Liver (tissue), 3 donors: ENCODE results near the gene RAB6D.
"Not testable (repeated sequence)": the region's sequence is repeated elsewhere in the genome, so short reads cannot be mapped to it uniquely, and the experiment has no call there.

Source experiments
- GABPA ChIP-seq, 2 donors: IDR thresholded peaks in 1 of 2; conservative IDR thresholded peaks in 1 of 2; 2 replicates each; pipeline ENCODE4 v1.6.1; 2016; ENCODE audit warnings: antibody characterized with exemption in 2 of 2, mild to moderate bottlenecking in 1 of 2, moderate library complexity in 1 of 2
- HNF4A ChIP-seq, 2 donors: conservative IDR thresholded peaks; 2 replicates each; pipeline ENCODE4 v1.6.1; 2016; ENCODE audit warnings: antibody characterized with exemption in 2 of 2, mild to moderate bottlenecking in 2 of 2
- JUND ChIP-seq, 2 donors: IDR thresholded peaks; 2 replicates each; pipeline ENCODE4 v1.6.1; 2016; ENCODE audit warnings: antibody characterized with exemption in 2 of 2
- NR2F2 ChIP-seq: IDR thresholded peaks from 2 replicates; pipeline ENCODE4 v1.6.1; 2016; ENCODE audit warnings: antibody characterized with exemption
- RAD21 ChIP-seq, 2 donors: IDR thresholded peaks; 2 replicates each; pipeline ENCODE4 v1.6.1; 2016; ENCODE audit warnings: antibody characterized with exemption in 2 of 2, mild to moderate bottlenecking in 2 of 2
- RXRA ChIP-seq, 2 donors: IDR thresholded peaks; 2 replicates each; pipeline ENCODE4 v1.6.1; 2017 to 2018; ENCODE audit warnings: antibody characterized with exemption in 2 of 2, mild to moderate bottlenecking in 1 of 2
- SP1 ChIP-seq: IDR thresholded peaks from 2 replicates; pipeline ENCODE4 v1.6.1; 2018; ENCODE audit warnings: antibody characterized with exemption, mild to moderate bottlenecking
- TAF1 ChIP-seq: conservative IDR thresholded peaks from 2 replicates; pipeline ENCODE4 v1.6.1; 2016; ENCODE audit warnings: antibody characterized with exemption, mild to moderate bottlenecking
- YY1 ChIP-seq: IDR thresholded peaks from 2 replicates; pipeline ENCODE4 v1.6.1; 2016; ENCODE audit warnings: antibody characterized with exemption, mild to moderate bottlenecking
- TF ChIP-seq, protein P1 (sequence below): fragments of 150-350 bp; IDR thresholded peaks from 2 replicates; pipeline ENCODE4 v1.5.1; 2017; ENCODE audit warnings: improper control_type of control experiment, low read depth, low read length; ENCODE audit not compliant: missing input control
- TF ChIP-seq, protein P2 (sequence below): IDR thresholded peaks from 2 replicates; pipeline ENCODE4 v1.6.1; 2016; ENCODE audit warnings: antibody characterized with exemption
- TF ChIP-seq, protein P3 (sequence below): IDR thresholded peaks from 2 replicates; pipeline ENCODE4 v1.6.1; 2016; ENCODE audit warnings: antibody characterized with exemption, mild to moderate bottlenecking
- TF ChIP-seq, protein P4 (sequence below): IDR thresholded peaks from 2 replicates; pipeline ENCODE4 v1.6.1; 2016; ENCODE audit warnings: antibody characterized with exemption
- TF ChIP-seq, protein P5 (sequence below): IDR thresholded peaks from 2 replicates; pipeline ENCODE4 v1.6.1; 2016; ENCODE audit warnings: antibody characterized with exemption
- donor health status: healthy.
- donor health status: healthy.

DNA sequence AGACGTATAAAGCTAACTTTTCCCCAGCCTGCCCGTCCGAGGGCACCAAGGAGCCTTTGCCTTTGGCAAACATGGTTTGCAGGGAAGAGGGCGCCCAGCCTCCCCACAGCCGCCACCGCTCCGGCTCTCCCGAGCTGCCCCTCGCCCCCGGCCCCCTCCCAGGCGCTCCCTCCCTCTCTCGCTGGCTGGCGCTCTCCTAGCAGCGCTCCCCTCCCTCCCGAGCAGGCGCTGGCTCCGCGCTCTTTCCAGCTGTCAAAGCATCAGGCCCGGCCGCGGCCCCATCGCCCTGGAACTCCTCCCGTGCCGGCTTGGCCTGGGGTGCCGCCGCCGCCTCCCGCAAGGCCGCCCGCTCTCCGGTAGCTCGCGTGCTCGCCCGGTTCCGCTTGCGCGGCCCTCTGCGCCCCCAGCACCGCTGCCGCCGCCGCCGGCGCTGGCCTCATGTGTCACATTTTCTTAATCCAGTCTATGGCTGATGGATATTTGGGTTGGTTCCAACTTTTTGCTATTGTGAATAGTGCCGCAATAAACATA, 10.7 kb downstream of the RAB6D start:
- TF ChIP-seq, protein P1, sequence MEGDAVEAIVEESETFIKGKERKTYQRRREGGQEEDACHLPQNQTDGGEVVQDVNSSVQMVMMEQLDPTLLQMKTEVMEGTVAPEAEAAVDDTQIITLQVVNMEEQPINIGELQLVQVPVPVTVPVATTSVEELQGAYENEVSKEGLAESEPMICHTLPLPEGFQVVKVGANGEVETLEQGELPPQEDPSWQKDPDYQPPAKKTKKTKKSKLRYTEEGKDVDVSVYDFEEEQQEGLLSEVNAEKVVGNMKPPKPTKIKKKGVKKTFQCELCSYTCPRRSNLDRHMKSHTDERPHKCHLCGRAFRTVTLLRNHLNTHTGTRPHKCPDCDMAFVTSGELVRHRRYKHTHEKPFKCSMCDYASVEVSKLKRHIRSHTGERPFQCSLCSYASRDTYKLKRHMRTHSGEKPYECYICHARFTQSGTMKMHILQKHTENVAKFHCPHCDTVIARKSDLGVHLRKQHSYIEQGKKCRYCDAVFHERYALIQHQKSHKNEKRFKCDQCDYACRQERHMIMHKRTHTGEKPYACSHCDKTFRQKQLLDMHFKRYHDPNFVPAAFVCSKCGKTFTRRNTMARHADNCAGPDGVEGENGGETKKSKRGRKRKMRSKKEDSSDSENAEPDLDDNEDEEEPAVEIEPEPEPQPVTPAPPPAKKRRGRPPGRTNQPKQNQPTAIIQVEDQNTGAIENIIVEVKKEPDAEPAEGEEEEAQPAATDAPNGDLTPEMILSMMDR: not testable (repeated sequence)
- TF ChIP-seq JUND (IDR thresholded peaks at IDR 0.05); TAF1; RXRA (IDR thresholded peaks at IDR 0.05); SP1; HNF4A (conservative IDR thresholded peaks at IDR 0.05); RAD21 (IDR thresholded peaks at IDR 0.05); GABPA (IDR thresholded peaks at IDR 0.05 in 1 of 2, conservative IDR thresholded peaks at IDR 0.05 in 1 of 2); NR2F2; YY1: not testable (repeated sequence)
- TF ChIP-seq, protein P2, sequence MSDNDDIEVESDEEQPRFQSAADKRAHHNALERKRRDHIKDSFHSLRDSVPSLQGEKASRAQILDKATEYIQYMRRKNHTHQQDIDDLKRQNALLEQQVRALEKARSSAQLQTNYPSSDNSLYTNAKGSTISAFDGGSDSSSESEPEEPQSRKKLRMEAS: not testable (repeated sequence)
- TF ChIP-seq, protein P3, sequence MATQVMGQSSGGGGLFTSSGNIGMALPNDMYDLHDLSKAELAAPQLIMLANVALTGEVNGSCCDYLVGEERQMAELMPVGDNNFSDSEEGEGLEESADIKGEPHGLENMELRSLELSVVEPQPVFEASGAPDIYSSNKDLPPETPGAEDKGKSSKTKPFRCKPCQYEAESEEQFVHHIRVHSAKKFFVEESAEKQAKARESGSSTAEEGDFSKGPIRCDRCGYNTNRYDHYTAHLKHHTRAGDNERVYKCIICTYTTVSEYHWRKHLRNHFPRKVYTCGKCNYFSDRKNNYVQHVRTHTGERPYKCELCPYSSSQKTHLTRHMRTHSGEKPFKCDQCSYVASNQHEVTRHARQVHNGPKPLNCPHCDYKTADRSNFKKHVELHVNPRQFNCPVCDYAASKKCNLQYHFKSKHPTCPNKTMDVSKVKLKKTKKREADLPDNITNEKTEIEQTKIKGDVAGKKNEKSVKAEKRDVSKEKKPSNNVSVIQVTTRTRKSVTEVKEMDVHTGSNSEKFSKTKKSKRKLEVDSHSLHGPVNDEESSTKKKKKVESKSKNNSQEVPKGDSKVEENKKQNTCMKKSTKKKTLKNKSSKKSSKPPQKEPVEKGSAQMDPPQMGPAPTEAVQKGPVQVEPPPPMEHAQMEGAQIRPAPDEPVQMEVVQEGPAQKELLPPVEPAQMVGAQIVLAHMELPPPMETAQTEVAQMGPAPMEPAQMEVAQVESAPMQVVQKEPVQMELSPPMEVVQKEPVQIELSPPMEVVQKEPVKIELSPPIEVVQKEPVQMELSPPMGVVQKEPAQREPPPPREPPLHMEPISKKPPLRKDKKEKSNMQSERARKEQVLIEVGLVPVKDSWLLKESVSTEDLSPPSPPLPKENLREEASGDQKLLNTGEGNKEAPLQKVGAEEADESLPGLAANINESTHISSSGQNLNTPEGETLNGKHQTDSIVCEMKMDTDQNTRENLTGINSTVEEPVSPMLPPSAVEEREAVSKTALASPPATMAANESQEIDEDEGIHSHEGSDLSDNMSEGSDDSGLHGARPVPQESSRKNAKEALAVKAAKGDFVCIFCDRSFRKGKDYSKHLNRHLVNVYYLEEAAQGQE: not testable (repeated sequence)
- TF ChIP-seq, protein P4, sequence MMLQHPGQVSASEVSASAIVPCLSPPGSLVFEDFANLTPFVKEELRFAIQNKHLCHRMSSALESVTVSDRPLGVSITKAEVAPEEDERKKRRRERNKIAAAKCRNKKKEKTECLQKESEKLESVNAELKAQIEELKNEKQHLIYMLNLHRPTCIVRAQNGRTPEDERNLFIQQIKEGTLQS: not testable (repeated sequence)
- TF ChIP-seq, protein P5, sequence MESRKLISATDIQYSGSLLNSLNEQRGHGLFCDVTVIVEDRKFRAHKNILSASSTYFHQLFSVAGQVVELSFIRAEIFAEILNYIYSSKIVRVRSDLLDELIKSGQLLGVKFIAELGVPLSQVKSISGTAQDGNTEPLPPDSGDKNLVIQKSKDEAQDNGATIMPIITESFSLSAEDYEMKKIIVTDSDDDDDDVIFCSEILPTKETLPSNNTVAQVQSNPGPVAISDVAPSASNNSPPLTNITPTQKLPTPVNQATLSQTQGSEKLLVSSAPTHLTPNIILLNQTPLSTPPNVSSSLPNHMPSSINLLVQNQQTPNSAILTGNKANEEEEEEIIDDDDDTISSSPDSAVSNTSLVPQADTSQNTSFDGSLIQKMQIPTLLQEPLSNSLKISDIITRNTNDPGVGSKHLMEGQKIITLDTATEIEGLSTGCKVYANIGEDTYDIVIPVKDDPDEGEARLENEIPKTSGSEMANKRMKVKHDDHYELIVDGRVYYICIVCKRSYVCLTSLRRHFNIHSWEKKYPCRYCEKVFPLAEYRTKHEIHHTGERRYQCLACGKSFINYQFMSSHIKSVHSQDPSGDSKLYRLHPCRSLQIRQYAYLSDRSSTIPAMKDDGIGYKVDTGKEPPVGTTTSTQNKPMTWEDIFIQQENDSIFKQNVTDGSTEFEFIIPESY: not testable (repeated sequence)
